HepG2 (cell line): Measurements from ENCODE around the gene SERPINA9.

ENCODE experiments used
- CENPBD1 ChIP-seq: sonication (generic); formaldehyde crosslinking; IDR thresholded peaks from 2 replicates; pipeline ENCODE4 v1.8.0; 2022; ENCODE audit warnings: missing genetic modification reagents, low read depth, mild to moderate bottlenecking, borderline replicate concordance
- CTCF ChIP-seq: sonication (generic); formaldehyde crosslinking; IDR thresholded peaks from 2 replicates; pipeline ENCODE4 v1.5.0; 2020; ENCODE audit warnings: mild to moderate bottlenecking, missing genetic modification reagents, moderate library complexity
- HNRNPL ChIP-seq: fragments of 200-400 bp; formaldehyde crosslinking; IDR thresholded peaks from 2 replicates; pipeline ENCODE4 v1.6.1; 2017; ENCODE audit warnings: mild to moderate bottlenecking, low read depth, low read length
- IRF2 ChIP-seq: IDR thresholded peaks from 2 replicates; pipeline ENCODE4 v1.6.1; 2018; ENCODE audit warnings: missing genetic modification reagents, missing compliant biosample characterization
- NFATC3 ChIP-seq: sonication (generic); formaldehyde crosslinking; IDR thresholded peaks from 2 replicates; pipeline ENCODE4 v1.5.1; 2020; ENCODE audit warnings: mild to moderate bottlenecking, missing genetic modification reagents
- PBX2 ChIP-seq: IDR thresholded peaks from 2 replicates; pipeline ENCODE4 v1.6.1; 2016; ENCODE audit warnings: control low read depth
- PBX3 ChIP-seq: sonication (generic); formaldehyde crosslinking; IDR thresholded peaks from 2 replicates; pipeline ENCODE4 v1.8.1; 2023; ENCODE audit warnings: missing genetic modification reagents, inconsistent platforms, borderline replicate concordance
- SMAD3 ChIP-seq: sonication (generic); formaldehyde crosslinking; IDR thresholded peaks from 2 replicates; pipeline ENCODE4 v1.4.0; 2020; ENCODE audit warnings: missing genetic modification reagents
- USF2 ChIP-seq, 2 experiments: sonication (generic) in 1 of 2; formaldehyde crosslinking in 1 of 2; IDR thresholded peaks; 2 replicates each; pipeline versions ENCODE4 v1.5.1 to v1.6.1; 2011 to 2020; ENCODE audit warnings: borderline replicate concordance in 1 of 2, low read depth in 1 of 2, low read length in 1 of 2, mild to moderate bottlenecking in 1 of 2, missing genetic modification reagents in 1 of 2, moderate library complexity in 1 of 2
- ZNF230 ChIP-seq: sonication (generic); formaldehyde crosslinking; IDR thresholded peaks from 2 replicates; pipeline ENCODE4 v1.4.0; 2020; ENCODE audit warnings: mild to moderate bottlenecking, missing genetic modification reagents
- ZNF280D ChIP-seq: sonication (generic); formaldehyde crosslinking; IDR thresholded peaks from 2 replicates; pipeline ENCODE4 v1.5.1; 2020; ENCODE audit warnings: mild to moderate bottlenecking, missing genetic modification reagents

GRCh38 chr14:94449930-94450329 lies 26.1 kb downstream of the SERPINA9 start:
- TF ChIP-seq CENPBD1 (CRISPR knock-in tag) (no peak), CTCF (CRISPR knock-in tag) (no peak), ZNF230 (CRISPR knock-in tag) (no peak), ZNF280D (CRISPR knock-in tag) (no peak), USF2 (IDR thresholded peaks at IDR 0.05; ENCODE audit: low read depth, low read length) (no peak), USF2 (CRISPR knock-in tag; IDR thresholded peaks at IDR 0.05; ENCODE audit: borderline replicate concordance) (no peak), PBX3 (CRISPR knock-in tag) (no peak), IRF2 (CRISPR knock-in tag) (no peak), SMAD3 (no peak), NFATC3 (CRISPR knock-in tag) (no peak), PBX2 (CRISPR knock-in tag) (no peak), HNRNPL (no peak)
